T1000 (cell line): Measurements from ENCODE around the gene ATG12.
"Not testable (repeated sequence)": the region's sequence is repeated elsewhere in the genome, so short reads cannot be mapped to it uniquely, and the experiment has no call there.

Experiments used
- DNase-seq: peaks from one replicate; lab custom pipeline; 2025; ENCODE audit warnings: mixed read lengths; lab: John Stamatoyannopoulos, UW

Gene ATG12

DNA sequence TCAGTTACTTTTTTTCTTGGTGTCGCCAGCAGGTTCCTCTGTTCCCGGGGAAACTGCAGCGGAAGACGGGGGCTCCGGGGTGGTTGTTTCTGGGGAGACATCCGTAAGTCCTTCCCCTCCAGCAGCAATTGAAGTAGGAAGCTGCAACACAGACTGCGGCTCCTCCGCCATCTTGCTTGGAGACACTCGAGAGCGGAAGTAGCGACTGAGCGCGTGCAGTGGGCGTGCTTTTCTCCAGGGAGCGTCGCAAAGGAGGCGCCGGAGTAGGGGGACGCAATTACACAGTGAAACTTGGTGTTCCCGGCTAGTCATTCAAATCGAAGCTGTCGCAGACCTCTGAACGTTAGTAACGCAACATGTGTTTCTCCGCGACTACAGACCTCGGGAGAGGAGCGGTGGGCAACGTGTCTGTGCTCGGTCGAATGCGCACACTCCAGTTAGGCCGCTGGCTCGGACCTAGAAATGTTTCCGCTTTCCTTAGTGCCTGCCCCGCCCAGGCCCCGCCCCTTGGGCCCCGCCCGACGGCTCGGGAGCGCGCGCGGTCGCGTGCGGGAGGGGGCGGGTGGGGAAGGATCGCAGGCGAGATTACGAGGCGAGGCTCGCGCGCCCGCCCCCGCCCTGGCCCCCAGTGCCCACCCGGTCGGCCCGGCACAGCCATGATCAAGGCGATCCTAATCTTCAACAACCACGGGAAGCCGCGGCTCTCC lies at the start of gene ATG12, which contains the start of gene AP3S1:
Gene ATG12, minus strand, starts transcription at position 184 of the 707 bp plus-strand sequence. Its CDS starts 13 bp downstream, at position 171.
Gene AP3S1, plus strand, starts transcription at position 554 of the 707 bp plus-strand sequence. Its CDS starts 103 bp downstream, at position 657.
- DNase-seq, result peak; percentile 87

DNA sequence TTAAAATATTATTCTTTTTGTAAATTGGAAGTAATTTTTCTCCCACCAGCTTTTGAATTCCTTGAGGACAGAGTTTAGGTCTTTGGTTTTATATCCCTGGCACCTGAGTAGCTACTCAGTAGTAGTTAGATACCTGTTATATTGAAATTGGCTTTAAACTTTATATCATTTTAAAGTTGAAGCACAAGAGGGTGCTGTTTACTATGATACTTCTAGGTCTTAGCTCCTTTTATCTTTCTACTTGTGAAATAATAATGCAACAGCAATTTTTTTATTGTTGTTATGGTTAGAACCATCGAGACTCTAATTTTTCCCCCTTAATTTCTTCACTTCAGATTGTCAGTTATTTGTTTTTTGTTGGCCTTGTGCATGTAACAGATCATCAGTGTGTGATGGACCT lies 46.7 kb upstream of the ATG12 start:
- DNase-seq, result no peak

DNA sequence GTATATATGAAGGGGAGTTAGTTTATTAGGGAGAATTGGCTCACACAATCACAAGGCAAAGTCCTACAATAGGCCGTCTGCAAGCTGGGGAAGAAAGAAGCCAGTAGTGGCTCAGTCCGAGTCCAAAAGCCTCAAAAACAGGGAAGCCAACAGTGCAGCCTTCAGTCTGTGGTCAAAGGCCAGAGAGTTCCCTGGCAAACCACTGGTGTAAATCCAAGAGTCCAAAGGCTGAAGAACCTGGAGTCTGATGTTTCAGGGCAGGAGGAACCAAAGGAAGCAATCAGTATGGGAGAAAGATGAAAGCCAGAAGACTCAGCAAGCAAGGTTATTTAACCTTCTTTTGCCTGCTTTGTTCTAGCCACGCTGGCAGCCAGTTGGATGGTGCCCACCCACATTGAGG lies 43.8 kb upstream of the ATG12 start:
- not testable (repeated sequence) for DNase-seq

DNA sequence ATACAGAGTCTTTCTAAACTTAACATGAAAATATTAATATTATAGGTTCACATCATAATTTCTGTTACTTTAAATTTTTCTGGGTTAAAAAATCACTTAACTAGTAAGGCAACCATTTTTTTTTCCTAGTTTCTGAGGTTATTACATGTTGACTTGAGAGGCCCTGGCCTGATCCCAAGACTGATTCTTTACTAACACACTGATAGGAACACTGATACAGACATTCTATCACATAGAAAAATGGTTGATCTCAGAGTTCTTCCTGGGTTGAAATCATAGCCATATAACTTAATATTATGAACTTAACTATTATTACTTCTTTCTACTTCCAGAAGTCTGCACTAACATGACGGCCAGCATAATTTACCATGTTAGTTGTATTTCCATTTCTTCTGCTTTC lies 43.3 kb upstream of the ATG12 start:
- DNase-seq, result no peak

DNA sequence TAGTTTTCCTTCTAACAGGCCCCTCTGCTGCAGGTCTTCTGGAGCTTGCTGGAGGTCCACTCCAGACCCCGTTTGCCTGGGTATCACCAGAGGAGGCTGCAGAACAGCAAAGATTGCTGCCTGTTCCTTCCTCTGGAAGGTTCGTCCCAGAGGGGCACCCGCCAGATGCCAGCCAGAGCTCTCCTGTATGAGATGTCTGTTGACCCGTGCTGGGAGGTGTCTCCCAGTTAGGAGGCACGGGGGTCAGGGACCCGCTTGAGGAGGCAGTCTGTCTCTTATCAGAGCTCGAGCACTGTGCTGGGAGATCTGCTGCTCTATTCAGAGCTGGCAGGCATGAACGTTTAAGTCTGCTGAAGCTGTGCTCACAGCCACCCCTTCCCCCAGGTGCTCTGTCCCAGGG lies 41.1 kb upstream of the ATG12 start:
- DNase-seq, result not testable (repeated sequence)

DNA sequence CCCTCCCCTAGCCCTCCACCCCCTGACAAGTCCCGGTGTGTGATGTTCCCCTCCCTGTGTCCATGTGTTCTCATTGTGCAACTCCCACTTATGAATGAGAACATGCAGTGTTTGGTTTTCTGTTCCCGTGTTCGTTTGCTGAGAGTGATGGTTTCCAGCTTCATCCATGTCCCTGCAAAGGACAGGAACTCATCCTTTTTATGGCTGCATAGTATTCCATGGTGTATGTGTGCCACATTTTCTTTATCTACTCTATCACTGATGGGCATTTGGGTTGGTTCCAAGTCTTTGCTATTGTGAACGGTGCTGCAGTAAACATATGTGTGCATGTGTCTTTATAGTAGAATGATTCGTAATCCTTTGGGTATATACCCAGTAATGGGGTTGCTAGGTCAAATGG lies 36.0 kb upstream of the ATG12 start:
- DNase-seq, result not testable (repeated sequence)

DNA sequence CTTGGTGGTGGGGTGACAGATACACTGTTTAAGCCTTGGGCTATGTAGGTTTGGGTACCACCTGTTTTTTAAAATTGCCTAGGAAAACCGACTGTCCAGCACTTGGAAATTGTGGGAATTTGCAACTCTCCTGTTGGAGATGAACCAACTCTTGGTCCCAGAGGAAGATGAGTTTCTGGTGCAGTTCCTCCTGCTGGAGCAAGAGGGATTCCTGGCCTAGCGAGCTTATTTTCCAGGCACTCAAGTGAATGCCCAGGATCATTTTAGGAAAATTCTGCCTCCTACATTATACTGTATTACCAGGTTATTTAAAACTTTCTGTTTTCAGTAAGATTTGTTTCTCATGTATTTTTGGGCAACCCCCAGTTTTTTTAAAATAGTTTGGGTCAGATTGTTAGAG lies 34.1 kb upstream of the ATG12 start:
- DNase-seq, result no peak

DNA sequence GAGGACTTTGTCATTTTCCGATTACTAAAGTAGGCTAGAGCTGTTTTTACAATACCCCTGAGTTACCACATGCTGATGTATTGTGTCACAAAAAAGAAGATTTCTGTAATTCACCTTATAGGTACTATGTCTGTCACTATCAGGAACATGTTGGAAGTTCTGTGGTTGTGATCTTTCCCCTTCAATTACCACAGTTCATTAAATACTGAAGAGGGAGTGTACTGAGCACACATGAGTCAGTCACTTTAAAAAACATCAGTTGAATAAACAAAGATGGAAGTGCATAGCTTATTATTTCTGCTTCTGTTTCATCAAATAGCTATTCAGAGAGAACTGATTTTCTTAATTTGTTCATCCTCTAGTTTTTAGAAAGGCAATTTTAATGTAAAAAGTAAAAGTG lies 32.0 kb upstream of the ATG12 start:
- DNase-seq, result no peak

DNA sequence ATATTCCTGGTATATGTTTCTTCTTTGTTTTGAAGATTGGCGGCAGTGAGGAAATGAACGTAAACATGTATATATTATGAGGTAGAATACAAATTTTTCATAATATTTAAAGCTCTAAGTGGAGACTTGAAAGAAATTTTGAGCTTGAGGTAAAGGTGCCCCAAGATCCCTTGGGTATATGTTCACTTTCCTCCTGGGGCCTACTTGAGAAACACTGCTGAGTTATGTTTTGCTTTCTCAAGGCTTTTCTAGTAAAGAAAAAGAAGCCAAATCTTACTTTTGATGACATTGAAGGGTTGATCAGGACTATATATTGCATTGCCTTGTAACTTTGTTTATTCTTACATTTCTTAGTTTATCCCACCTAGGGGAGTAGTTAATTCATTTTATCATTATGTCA lies 31.1 kb upstream of the ATG12 start:
- no peak for DNase-seq

DNA sequence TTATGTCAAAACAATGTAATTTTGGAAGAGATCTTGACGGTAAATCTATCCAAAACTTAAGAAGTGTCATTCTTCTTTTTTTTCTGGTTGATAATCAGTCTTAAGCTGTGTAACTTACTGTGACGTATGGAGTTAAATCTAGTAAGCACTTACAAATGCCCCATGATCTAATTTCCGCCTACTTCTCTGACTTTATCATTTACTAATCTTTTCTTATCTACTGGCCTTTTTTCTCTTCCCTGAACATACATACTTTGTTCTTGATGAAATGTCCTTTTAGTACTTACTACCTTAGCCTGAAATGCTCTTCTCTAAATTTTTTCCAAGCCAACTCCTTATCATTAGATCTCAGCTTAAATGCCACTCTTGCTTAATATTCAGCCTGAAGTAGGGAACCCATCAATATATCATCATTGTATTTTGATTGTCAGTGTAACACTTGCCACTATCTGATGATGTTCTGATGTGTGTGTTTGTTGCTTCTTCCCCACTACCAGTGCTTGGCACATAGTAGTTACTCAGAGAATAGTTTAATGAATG lies 28.0 kb upstream of the ATG12 start:
- no peak for DNase-seq

DNA sequence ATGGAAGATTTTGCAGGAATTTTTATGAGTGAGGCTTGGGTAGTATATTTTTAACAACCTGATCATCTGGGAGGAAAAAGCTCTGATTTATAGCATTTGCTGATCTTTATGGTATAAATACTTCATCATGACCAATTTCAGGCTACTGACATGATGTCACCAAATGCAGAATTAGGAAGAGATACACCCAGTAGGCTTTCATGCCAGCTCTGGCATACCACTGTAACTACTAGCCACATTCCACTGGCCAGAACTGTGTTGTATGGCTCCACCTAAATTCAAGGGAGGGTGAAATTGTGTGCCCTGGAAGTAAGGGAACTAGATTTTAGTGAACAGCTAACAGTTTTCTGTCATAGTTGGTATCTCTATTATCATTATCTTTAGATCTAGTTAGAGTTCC lies 18.0 kb upstream of the ATG12 start:
- no peak for DNase-seq

DNA sequence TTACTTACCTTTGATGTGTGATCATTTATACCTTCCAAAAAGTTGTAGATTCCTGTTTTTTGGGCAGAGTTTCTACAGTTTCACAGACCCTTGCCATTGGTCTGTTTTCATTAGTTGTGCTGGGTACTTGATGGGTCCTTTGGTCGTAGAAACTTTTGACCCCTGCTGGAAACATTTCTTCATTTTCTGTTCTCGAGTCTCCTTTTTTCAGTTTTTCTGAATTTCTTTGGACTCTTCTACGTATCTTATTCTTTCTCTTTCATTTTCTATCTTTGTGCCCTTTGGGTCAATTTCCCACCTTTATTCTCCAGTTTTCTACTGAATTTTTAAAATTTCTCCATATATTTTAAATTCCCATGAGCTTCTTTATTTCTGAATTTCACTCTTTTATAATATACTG lies 17.0 kb upstream of the ATG12 start:
- DNase-seq, result no peak

DNA sequence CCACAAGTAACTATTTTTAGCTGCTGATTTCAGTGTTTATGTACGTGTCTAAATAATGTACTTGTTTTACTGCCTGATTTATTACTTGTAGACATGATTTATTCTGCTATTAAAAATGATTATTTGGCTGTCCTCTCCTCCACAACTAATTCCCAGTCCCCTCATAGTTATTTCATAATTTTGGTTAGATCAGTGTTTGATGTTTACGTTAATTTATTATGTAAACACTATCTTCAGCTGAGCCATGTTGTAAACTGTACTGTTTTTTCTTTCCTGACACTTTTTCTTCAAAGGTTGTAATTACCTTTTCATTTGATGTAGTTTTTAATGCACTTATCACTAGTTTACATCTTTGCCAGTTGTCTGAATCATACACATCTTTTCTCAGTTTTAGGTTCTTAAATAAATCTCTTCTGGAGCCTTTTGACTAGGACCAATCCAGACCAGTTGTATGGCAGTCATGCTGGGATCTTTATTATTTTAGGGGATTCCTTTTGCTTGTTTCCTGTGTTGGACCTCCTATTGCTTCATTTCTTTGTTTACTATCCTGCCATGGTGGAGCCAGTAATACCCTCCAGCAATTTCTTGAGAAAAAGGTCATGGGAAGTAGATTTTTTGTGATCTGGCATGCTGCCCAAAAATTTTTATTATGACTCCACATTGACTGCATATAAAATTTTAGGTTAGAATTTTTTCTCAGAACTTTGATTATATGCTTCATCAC lies 16.4 kb upstream of the ATG12 start:
- no peak for DNase-seq

DNA sequence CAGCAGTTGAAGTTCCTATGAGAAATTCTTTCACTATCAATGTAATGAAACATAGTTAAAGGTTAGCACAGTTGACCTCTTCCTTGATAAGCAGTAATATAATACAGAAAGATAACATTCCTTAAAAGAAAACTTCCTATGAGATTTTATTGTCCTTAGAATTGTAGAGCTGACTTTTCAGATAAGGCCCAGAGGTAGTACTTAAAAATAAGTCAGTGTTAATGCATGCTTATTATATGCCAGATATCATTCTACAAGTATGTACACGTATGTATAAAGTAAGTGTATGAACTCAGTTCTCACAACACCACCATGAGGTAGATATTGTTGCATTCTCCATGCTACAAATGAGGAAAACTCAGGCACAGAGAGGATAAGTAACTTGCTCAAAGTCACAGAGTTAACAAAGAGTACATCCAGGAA lies 15.7 kb upstream of the ATG12 start:
- DNase-seq, result no peak

DNA sequence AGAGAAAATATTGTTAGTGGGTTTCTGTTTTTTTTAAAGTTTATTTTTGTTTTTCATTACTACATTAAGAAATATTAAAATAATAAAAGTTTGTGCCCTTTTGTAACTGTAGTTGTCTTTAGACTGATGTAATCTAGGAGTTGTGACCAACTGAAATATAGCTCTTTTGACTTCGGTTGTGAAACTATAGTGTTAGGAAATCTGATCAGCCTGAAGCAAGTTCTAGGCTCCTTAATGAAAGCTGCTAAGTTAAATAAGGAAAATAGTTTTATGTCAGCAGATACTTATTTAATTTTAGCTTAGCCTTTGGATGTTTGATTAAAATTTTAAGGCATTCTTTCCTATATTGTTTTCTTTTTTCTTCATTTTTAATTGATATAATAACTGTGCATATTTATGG lies 14.6 kb upstream of the ATG12 start:
- no peak for DNase-seq

DNA sequence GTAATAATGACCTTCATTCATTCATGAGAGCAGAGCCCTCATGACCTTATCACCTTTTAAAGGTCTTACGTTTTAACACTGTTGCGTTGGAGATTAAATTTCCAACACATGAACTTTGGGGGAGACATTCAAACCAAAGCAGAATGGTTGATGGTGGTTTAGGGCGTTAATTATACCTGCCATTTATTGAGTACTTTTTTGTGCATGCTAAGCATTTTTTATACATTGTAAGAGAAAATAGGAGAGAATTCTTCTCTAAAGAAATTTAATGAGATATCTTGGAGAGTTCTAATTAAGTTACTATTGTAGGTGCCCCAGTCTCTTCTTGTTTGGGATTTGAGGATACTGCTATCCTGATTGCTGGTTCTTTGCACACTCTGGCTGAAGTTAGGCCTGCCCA lies 12.8 kb upstream of the ATG12 start:
- DNase-seq, result no peak

DNA sequence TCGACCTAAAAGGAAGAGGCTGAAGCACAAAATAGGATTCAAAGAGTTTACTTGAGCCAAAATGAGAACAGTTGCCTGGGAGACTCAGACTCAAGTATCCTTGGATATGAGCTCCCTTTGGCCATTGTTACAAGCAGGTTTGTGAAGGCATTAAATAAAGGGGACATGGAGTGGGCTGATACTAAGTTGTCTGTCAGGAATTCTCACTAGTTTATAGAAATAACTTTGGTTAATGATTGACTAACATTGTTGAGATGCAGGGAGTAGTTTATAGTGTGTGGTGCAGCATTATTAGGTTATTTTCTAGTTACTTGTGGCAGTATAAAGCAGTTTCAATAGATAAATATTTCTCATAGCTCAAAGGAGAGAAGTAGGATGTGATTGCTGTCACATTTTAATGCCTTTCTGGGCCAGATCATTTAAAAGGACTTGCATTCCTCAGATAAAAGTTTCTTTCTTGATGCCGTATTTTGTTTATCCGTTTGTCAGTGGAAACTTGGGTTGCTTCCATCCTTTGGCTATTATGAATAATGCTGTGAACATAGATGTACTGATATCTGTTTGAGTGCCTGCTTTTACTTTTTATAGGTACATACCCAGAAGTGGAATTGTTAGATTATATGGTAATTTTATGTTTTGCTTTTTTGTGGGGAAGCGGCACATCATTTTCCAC lies 9.5 kb upstream of the ATG12 start:
- no peak for DNase-seq

DNA sequence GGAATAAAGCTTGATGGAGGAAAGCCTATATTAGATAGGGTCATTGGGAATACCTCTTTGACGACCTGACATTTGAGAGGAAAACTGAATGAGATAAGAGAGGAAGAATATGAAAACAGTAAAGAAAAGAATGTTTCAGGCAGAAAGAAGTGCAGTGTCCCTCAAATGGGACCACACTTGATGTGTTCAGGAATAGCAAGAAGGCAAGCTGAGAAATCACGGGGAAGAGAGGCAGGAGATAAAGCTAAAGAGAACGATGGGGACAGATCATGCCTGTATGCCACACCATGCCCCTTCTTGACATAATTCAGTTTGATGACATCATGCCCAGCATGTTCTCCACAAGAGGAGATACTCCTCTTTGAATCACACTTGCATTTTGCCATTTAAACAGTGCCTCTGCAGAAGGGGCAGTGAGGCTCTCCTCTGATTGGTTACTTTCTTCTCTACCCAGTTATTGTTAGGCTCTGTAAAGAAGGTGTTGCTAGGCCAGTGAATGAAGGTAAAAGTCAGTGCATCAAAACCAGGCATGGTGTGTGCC lies 8.0 kb upstream of the ATG12 start:
- DNase-seq, result no peak

DNA sequence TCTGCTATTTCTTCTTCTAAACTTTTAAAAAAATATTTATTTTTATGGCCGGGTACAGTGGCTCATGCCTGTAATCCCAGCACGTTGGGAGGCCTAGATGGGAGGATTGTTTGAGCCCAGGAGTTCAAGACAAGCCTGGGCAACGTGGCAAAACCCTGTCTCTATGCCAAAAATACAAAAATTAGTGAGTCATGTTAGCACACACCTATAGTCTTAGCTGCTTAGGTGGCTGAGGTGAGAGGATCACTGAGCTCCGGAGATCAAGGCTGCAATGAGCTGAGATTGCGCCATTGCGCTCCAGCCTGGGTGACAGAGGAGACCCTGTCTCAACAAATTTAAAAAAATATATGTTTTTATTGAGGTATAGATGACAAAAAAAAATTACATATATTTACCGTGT lies 5.9 kb upstream of the ATG12 start:
- DNase-seq, result no peak

DNA sequence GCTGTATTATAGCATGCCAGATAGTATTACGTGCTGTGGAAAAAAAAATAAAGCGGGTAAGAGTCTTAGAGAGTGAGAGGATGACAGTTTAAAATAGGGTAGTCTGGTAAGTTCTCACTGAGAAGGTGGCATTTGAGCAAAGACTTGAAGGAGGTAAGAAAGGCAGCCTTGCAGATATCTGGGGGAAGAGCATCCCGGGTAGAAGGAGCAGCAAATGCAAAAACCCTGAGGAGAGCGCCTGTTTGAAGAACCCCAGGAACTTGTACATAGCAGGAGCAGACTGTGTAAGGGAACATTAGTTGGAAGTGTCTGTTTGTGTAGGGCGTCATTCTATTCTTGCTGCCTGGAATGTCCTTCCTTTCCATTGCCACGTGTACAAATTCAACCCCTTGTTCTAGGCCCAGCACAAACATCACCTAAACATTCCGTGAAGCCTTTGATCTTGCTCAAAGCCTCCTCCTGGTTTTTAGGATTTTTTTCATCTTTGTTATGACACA lies 3.0 kb upstream of the ATG12 start:
- no peak for DNase-seq

DNA sequence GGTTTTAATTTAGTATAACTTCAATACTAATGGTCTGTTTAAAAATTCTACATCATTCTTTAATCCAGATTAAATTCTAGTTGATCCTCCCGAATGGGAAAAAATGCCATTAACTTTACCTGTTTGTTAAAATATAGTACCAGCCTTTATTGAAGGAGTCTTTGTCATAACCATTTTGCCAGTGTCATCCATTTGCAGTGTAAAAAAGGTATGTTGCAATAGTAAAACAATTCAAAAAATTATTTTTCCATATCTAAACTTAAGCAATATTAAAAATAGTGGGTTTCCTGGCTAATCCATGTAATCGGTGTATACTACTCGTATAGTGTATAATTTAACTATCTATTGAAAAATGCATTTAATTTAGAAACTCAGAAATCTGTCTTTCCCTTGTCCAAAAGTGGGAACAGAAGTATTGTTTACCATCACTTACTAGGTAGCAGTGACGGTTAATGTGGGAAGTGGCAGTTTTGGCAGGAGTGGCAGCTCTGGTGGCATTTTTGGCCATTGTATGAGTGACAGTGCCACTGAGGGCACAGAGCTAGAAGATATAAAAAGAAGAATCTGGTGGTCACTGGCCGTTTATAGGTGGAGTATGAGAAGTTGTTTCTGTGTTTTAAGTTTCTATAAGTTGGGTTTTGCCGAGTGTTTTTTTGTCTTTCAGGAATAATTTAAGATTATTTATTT lies 2.2 kb upstream of the ATG12 start:
- no peak for DNase-seq

DNA sequence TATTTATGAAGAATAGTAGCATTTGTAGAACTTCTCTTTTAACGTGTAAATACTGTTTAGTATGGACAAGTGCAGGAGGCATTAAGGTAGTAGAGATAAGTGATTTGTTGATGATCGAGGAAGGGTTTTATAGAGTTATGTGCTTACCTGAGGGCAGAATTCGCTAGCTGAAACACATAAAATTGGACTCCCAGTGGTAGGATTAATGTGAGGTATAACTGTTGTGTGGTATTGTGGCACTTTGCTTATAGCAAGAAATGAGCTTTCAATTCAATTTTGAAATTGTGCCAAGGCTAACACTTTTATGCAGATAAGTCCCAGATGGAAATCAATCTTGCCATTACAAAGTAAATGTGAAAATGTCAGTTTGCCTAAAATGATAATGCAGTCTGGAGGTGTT lies 1.6 kb upstream of the ATG12 start:
- DNase-seq, result no peak
